HG02870 (cell line): ENCODE measurements around the gene TSSK2.

Experiments
- ATAC-seq: cut with Tn5 transposase; IDR thresholded peaks from one replicate; pipeline ENCODE4 v1.9.1; 2021; ENCODE audit warnings: mild to moderate bottlenecking, moderate library complexity; ENCODE audit not compliant: unreplicated experiment

The TSSK2 gene

GRCh38 chr22:19179497-19180048, 48.5 kb downstream of the TSSK2 start:
- ATAC-seq: peak; percentile 36

- no peak for ATAC-seq
Measured at GRCh38 chr22:19180234-19180633, 49.1 kb downstream of the TSSK2 start.

- no peak for ATAC-seq
Measured at GRCh38 chr22:19180740-19181410, 49.8 kb downstream of the TSSK2 start.

- ATAC-seq: no peak
Measured at GRCh38 chr22:19181786-19182471, 50.8 kb downstream of the TSSK2 start.
